Inflammatory macrophage treated with lipopolysaccharide for 1 hour (primary cell): Measurements from ENCODE around the gene CHERP.
A peak's percentile ranks its signal among the peaks of the same experiment; 100 is the strongest.
"Not testable (repeated sequence)": the region's sequence is repeated elsewhere in the genome, so short reads cannot be mapped to it uniquely, and the experiment has no call there.

Source experiments
- DNase-seq, 2 donors: peaks; one replicate each; pipeline ENCODE4 v3.0.0-alpha.2; 2020 to 2022

Gene CHERP

DNA sequence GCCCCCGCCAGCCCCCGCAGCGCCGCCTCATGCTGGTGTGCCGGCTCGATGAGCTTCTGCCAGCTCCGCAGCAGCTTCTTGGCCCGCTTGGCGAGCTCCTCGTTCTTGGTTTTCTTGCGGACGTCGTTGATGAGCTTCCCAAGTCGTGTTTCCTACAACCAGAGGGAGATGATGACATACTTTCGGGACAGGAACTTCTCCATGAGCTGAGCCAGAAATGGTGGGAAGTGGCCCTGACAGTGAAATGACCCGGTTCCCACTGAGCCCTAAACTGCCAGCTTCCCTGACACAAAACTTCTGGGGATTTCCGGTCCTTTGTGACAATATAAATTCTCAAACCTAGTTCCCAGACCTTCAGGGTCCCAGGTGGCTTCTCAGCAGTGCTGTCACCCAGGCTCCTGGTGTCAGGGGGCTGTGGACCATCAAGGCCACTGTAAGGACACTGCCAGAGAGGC, 35.3 kb upstream of the CHERP start:
- DNase-seq = peak in 1 of 2 donors; percentile 53

DNA sequence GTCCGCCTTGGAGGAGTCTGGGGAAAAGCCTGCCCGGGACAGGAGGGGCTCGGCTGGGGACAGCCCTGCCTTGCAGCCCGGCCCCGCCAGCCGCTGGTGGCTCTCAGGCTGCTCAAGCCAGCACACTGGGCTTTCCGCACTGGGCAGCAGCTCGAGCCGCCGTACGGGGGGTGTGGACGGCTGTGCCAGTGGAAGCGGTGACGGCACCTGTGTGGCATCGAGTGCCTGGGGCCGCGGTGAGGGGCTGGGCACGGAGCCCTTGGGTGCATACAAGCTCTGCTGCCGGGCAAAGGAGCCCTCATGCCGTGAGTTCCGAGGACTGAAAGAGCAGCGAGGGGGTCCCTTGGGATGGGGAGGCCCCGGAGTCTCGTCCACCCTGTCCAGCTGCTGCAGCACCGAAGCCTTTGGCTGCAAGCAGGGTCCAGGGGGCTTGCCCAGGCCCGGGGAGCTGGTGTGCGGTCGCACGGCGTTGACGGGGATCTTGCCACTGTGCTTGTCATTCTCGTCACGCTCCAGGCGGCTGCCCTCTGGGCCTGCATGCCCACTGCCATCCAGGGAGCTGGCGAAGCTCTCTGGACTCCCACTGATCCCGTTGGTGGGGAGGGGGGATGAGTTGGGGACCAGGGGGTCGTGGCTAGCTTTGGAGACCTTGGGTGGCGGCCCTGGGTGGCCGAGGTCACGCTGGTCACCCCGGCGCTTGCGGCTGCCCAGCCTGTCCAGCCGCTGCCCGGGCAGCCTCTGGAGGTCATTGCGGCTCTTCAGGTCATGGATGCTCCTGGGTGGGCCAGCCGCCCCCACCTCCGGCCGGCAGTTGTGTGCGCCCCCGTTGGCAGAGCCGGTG, 34.7 kb upstream of the CHERP start:
- DNase-seq = no peak

DNA sequence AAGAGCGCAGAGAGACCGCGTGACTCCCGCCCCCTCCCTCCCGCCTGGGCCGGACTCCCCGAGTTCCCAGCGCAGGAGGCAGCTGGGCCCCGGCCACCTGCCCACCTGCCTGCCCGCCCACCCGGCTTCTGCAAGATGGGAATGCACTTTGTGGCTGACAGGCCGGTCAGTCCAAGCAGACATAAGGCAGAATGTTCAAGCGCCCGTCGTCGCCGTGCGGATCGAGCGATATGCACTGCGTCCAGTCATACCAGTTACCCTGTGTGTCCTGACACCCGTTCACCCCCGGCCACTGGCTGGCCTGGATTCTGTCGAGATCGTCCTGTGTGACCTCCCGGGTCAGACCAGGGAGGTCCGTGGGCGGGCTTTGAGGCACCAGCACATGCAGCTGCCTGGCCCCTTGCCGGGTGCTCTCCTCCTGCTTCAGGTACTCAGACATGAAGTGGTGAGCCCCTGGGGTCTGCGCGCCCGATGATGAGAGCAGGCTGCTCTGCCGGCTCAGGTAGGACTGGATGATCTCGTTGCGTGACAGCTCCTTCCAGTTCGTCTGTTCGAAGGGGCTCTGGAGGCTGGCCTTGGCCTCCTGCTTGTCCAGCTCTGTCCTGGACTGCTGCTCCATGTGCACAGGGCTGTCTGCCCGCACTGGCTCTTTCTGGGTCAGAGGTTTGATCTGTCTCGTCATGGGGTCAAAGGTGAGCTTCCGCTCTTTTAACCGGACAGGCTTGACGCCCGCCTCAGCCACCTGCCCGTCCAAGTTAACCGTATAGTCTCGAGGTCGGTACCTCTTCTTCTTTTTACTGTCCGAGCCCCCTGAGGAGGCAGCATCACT, 33.8 kb upstream of the CHERP start:
- DNase-seq = no peak

DNA sequence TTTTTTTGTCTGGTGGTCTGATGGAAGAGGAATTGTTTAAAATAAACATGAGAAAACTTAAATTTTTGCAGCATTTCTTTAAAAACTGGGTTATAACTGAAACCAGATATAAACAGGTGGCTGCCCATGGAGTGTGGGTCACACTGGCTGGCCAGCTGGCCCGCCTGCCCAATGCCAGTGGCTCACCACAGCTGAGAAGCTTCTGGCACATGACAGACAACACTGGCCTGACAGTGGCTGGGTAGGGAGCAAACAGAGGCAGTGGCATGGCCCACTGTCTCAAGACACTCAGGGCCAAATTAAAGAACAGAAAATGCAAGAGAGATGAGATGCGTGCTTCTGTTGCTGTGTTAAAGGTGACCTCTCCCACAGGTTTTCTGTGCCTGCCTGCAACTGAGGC, 33.0 kb upstream of the CHERP start:
- DNase-seq = no peak

DNA sequence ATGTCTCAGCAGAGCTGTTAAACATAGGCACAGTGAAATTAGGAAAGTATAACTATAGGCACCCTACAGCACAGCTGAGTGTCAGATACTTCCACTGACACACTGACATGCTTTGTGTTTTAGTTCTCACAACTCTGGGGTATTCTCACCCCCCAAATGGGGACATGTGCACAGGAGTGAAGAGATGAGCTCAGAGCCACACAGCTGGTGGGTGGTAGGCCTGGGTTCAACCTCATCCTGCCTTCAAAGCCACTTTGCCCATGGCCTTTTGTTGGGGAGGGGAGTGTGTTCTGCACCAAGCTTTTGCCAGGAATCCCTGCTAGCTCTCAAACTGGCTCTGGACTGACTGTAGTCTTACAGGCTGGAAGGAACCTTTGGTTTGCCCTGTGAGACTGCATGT, 31.7 kb upstream of the CHERP start:
- DNase-seq = no peak

DNA sequence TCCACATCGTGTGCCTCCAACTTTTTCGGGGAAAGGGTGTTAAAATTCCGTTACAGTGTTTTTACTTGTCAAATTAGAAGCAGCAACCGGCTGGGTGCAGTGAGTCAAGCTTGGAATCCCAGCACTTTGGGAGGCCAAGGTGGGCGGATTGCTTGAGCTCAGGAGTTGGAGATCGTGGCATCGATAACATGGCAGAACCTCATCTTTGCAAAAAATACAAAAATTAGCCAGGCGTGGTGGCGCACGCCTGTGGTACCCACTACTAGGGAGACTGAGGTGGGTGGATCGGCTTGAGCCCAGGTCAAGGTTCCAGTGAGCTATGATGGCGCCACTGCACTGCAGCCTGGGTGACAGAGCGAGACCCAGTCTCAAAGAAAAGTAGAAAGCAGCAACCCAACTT, 31.1 kb upstream of the CHERP start:
- no peak for DNase-seq

DNA sequence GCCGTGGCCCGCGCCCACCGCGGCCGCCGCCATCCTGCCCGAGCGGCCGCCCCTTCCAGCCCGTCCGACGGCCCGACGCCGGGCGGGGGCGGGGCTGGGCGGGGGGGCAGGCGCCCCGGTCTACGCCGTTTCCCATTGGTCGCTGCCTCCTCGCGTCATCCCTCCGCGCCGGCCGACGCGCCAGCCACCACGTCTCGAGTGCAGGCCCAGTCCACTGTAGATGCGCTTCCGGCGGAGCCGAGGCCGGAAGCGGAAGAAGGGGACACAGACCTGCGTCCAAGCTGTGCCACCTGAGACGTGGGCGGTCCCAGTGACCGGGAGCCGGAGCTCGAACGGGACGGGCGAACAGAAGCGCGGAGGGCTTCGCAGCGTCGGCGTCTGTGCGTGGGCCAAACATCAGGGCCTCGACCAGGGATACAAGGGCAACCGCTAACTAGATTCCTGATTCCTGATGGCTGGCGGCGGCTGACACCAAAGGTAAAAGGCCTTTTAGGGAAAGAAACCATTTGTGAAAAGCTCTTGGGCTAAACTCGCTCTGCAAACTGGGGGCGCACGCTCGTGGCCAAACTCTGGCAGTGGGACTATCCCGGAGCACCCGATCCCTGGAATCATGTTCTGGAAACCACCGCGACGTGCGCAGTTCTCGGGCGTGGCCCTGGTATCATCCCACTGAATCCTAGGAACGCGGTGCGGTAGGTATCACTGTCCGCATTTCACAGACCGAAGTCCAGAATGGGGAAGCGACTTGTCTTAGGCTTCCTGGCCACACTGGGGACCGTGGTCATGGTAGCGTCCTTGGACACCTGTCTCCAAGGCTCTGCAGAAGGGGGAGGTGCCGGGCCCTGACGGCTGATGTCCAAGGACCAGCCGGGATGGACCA, 30.3 kb upstream of the CHERP start, which contains the start of gene SLC35E1:
Gene SLC35E1 (minus strand): TSS at position 84 of the 880 bp plus-strand sequence. CDS start 51 bp downstream, at position 33.
- peak; percentile 94 to 96 for DNase-seq

DNA sequence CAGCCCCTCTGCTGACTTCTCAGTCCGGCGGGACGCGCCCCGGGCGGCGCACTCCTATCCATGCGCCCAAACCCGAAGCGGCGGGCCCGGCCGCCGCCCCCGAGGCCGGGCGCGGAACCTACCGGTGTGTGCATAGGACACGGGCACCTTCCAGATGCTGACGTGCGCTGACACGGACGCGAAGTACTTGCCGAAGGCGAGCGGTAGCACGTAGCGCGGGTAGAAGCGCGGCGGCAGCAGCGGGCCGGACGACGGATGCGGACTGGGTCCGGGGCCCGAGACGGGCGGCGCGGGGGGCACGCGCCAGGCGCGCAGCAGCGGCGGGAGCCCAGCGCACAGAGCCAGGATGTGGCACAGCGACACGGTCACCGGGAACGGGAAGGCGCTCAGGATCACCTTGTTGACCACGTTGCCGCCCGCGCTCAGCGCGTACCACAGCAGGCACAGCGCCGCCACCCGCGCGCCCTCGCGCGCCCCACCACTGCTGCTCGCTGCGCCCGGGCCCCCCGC, 29.6 kb upstream of the CHERP start:
- peak in 1 of 2 donors; percentile 4 for DNase-seq

DNA sequence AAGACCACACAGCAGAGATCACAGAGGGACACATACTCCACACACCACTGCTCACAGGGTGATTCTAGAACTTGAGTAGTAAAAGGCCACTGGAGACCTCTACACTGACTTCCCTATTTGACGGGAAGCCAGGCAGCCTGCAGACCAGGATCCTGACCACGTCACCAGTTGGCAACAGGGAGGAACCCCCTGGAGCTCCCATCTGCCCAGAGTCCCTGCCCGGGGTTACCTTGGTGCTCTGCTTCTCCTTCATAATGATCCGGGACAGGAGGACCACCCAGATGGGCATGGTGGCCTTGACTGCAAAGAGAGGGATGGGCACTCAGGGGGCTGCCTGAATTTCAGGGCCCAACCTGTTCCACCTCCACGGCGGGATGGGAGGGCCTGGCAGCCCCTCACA, 29.0 kb upstream of the CHERP start:
- peak; percentile 42 to 51 for DNase-seq

DNA sequence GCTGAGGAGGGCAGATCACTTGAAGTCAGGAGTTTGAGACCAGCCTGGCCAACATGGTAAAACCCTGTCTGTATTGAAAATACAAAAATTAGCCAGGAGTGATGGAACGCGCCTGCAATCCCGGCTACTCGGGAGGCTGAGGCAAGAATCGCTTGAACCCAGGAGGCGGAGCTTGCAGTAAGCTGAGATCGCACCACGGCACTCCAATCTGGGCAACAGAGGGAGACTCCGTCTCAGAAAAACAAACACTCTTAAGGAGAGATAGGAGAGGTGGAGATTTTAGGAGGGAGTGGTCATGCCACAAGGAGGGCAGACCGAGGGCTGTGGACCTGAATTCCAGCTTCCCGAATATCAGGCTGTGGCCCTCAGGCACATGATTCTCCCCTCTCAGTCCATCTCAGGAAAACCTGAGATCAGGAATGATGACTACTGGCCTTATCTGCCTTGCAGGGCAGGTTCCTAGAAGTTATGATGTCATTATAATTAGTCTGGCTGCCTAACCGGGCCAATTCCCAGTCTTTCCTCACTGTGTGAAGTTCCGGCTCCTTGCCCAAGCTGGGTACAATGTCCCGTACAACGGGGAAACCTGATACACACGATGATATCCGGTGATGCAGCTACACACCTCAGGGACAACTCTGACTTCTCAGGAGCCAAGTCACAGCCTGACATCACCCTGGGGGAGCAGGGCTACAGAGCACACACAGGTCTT, 27.5 kb upstream of the CHERP start:
- no peak for DNase-seq

DNA sequence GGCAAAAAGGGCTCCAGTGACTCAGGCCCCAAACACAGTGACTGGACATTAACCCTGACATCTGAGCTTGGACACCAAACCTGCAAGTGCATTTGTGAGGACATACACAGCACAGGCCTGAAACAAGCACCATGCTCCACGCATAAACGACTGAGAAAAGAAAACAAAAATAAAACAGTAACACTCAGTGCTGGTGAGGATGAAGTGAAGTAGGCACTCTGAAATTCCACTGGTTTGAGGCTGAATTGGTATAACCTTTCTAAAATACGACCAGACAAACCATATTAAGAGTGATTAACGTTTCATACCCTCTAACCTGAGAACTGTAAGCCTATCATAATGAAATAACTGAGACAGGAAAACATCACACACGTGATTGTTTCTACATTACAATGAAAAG, 24.5 kb upstream of the CHERP start:
- no peak for DNase-seq

DNA sequence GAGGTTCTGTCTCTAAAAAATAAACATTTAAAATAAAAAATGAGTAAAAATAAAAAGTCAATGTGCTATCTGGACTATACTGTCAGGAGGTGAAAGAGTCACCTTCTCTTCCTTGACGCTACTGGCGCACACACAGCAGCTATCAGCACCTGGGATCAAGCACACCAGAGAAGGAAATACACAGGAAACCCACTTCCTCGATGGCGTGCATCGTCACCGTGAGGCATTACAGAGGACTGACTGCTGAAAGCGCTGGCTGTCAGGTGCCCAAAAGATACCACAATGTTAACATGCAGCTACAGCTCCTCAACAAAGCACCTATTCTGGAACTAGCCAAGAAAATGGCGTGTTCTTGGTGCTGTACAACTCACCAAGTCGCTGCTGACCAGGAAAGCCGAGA, 23.9 kb upstream of the CHERP start:
- no peak for DNase-seq

DNA sequence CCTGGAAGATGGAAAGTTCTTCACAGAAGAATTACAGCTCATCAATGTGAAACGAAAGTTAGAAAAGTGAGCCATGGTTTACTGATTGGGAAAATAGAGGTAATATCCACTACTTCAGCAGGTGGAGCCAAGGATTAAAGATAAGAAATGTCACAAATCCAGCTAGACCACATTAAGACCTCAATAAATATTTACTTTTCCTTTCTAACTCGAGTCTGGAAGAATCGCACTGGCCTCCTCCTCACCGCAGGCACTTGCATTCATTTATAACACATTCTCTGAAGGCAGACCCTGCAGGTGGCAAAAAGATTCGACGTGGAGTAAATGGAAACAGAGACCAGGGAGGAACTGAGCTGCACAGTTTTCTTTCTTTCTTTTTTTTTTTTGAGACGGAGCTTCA, 22.6 kb upstream of the CHERP start:
- DNase-seq = no peak

DNA sequence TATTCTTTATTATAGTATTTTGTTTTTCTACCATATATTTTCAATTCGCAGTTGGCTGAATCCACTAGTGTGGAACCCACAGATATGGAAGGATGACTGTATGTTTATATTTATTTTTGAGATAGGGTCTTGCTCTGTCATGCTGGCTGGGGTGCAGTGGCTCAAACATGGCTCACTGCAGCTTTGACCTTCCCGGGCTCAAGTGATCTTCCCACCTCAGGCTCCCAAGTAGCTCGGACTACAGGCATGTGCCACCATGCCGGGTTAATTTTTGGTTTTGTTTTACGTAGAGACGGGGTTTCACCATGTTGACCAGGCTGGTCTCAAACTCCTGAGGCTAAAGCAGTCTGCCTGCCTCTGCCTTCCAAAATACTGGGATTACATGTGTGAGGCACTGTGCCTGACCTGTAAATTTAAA, 20.4 kb upstream of the CHERP start:
- DNase-seq = no peak

DNA sequence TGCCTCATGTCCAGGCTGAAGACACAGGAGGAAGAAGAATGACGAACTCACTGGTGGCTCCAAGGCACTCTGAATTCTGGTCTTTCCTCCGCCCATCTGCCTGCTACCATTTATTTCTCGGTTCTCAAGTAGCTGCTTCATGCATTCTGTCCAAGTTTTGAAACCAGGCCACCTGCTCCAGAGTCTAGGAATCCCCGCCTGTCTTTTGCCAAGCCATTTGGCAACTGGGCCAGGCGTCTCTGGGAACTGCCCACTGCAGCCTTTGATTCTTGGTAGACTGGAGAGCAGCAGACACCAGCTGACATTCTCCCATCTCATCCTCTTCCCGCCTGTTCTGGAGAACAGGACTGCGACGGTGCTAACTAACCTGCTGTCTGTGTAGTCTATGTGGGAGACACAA, 19.1 kb upstream of the CHERP start:
- DNase-seq = no peak

DNA sequence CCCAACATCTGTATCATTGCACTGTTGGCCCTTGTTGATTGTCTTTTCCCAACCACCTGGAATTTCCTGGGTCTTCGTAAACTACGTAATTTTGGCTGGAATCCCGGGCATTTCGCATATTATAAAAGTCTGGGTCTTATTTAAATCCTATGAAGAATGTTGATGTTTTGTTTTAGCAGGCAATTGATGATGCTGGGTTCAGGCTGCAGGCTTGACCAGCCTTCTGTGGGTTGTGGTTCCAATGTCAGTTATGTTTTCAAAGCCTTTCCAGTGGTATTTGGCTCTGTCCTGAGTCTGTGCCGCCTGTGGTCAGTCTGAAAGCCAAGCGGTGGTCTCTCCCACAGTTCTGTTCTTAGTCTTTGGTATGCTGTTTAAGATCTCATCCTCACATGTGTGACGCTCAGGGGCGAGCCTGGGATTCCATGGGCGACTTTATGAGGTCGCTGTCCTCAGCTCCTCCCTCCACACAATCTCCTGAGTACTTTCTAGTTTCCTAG, 17.6 kb upstream of the CHERP start:
- DNase-seq = no peak

DNA sequence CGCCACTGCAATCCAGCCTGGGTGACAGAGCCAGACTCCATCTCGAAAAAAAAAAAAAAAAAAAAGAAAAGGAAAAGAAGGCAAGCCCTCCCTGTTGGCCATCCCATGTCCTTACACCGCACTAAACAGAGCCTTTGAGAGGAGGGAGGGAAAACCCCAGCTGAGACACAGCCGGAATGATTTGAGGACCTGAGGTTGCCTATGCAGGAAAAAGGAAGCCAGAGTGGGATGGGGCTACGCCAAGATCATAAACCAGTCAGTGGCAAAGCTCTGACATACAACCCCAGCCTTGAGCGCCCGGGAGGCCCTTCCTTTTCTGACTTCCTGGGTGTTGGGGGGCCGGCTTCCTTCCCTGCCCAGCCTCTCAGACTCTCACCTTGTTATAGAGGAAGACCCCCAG, 12.5 kb upstream of the CHERP start:
- DNase-seq = no peak

DNA sequence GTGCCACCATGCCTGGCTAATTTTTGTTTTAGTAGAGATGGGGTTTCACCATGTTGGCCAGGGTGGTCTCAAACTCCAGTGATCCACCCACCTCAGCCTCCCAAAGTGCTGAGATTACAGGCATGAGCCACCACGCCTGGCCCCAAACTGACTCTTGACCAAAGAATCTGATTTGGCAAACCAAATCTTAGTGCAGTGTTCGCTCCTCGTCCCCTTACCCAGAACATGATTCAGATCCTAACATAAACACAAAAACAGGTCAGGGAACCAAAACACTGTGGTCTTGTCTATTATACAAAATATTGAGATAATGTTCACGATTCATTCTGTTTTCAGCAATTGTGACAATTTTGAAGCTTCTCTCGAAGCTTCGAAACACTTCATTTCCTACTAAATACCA, 9.7 kb upstream of the CHERP start:
- DNase-seq = not testable (repeated sequence)

DNA sequence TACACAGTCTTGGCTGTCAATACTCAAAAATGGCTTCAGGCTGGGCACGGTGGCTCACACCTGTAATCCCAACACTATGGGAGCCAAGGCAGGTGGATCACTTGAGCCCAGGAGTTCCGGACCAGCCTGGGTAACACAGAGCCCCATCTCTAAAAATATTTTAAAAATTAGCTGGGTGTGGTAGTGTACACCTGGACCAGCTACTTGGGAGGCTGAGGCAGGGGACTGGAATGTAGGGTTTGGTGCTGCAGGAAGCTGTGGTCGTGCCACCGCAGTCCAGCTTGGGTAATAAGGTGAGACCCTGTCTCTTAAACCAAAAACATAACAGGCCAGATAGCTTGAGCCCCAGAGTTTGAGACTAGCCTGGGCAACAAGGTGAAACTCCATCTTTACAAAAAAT, 6.7 kb upstream of the CHERP start:
- no peak for DNase-seq

DNA sequence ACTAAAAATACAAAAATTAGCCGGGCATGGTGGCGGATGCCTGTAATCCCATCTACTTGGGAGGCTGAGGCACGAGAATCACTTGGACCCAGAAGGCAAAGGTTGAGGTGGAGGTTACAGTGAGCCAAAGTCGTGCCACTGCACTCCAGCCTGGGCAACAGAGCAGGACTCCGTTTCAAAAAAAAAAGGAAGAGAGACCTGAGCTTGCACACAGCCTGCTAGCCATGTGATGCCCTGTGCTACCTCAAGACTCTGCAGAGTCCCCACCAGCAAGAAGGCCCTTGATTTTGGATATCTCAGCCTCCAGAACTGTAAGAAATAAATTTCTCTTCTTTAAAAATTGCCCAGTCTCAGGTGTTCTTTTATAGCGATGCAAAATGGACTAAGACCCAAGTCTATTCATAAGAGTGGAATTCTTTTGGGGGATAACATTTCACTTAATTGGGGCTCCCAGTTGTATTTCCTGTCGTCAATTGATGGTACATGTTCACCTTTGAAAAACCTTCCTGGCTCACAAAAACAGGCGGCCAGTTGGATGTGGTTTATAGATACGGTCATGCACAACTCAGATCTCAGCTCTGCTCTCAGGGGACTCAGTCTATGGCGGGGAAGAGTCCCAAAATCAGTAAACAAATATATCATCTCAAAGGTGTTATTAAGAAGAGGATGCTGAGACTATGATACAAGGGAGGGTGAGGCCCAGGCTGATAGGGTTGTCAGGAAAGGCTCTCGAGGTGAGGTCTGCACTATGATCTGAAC, 2.4 kb upstream of the CHERP start:
- no peak for DNase-seq

DNA sequence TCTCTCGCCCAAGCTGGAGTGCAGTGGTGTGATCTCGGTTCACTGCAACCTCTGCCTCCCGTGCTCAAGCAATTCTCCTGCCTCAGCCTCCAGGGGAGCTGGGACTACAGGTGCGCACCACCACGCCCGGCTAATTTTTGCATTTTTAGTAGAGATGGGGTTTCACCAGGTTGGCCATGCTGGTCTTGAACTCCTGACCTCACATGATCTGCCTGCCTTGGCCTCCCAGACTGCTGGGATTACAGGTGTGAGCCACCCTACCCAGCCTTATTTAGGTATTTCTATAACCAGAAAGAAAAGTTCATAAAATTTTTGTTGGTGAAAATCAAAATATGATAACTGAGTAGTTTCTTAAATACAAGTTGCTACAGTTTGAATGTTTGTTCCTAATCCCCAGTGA, 1.5 kb upstream of the CHERP start:
- not testable (repeated sequence) for DNase-seq
